Left lung (tissue), 10 donors: Measurements from ENCODE around the gene ARMS2. TPM values are rescaled to one million over a fixed set of nuclear protein-coding genes. Genes with fewer than 3 reads are reported as not detected.
A peak's percentile ranks its signal among the peaks of the same experiment; 100 is the strongest.

Source experiments
- ATAC-seq: fragments of 200-7000 bp; cut with Tn5 transposase; one replicate; pipeline ENCODE4 v1.9.1; 2020; ENCODE audit warnings: moderate library complexity
- DNase-seq, 4 donors: peaks; one replicate each; pipeline ENCODE4 v3.0.0-alpha.2; 2013 to 2020
- H3K27ac ChIP-seq, 2 donors: fragments of 200-600 bp; sonication (generic) in 1 of 2; one replicate each; pipeline versions ENCODE4 v1.5.0 to v1.8.0; 2020 to 2021
- H3K27me3 ChIP-seq, 2 donors: fragments of 200-600 bp; sonication (generic) in 1 of 2; one replicate each; pipeline versions ENCODE4 v1.5.0 to v1.8.0; 2020 to 2021
- H3K36me3 ChIP-seq, 2 donors: fragments of 200-600 bp; sonication (generic) in 1 of 2; one replicate each; pipeline versions ENCODE4 v1.5.0 to v1.8.0; 2020 to 2021
- H3K4me1 ChIP-seq, 2 donors: fragments of 200-600 bp; one replicate each; pipeline ENCODE4 v1.8.0; 2021
- H3K4me3 ChIP-seq, 2 donors: fragments of 200-600 bp; sonication (generic) in 1 of 2; one replicate each; pipeline versions ENCODE4 v1.5.0 to v1.8.0; 2020 to 2021; ENCODE audit warnings: mild to moderate bottlenecking in 1 of 2
- H3K9me3 ChIP-seq, 2 donors: fragments of 200-600 bp; sonication (generic) in 1 of 2; one replicate each; pipeline versions ENCODE4 v1.5.0 to v1.8.0; 2020 to 2021
- intact Hi-C, 2 donors: fragments of 100-400 bp; cut with DNase I; formaldehyde crosslinking; loops; one replicate each; pipeline versions ENCODE4 v1.11.2 to v1.14.2; 2022
- polyA plus RNA-seq, 6 donors: library from polyadenylated mRNA; unstranded; fragments of 120-200 nt; gene quantifications; one replicate each; pipeline ENCODE4 v1.2.1, GENCODE V29; 2013; ENCODE audit not compliant: insufficient read length in 6 of 6
- total RNA-seq, 2 donors: library from RNA; stranded (reverse); fragmentation: NEBNext Ultra II Directional; extraction: Animal tissue kit (Norgen Biotek cat#: 25700); gene quantifications; one replicate each; pipeline ENCODE4 v1.2.1, GENCODE V29; 2021
- TF ChIP-seq, protein P1 (sequence below), 2 donors: fragments of 200-600 bp; sonication (generic) in 1 of 2; IDR thresholded peaks; one replicate each; pipeline versions ENCODE4 v1.5.0 to v1.8.0; 2021; ENCODE audit warnings: antibody characterized with exemption in 2 of 2
- donor health status: DM: no; HTN: yes; CAD: no.
- donor health status: DM: no; HTN: no; CAD: no.

ARMS2 gene
- total and polyA plus RNA-seq, 8 donors, result 0.24 TPM; not detected in 7

DNA sequence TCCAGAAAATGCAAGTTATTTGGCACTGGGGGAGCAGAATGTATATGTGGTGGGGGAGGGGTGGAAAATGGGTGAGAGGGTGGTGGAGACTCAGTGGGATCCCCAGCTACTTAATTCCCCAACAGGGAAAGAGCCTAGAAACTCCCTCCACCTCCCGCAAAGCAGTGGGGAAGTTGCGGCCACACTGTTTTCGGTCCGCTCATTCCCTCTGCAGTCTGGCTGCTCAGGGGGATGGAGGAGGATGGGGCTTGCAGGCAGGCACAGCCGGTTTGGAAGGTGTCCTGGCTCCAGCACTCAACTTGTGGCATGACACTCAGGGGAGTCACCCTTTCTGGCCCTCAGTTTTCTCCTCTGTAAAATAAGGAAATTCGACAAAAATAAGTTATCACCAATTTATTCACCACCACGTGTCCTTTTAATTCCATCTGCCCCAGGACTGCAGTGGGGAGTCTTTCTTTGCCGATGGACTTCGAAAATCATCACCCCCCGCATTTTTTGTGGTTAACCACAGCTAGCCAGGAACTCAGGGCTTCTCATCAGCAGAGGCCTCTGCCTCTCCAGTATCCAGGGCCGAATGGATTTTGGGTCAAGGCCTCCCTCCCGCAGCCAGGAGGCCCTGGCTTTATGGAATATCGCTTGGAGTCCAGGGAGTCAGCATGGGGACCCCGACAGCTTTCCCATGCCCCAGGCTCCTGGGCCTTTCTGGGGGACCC lies 5.3 kb downstream of the ARMS2 start:
- Histone ChIP-seq H3K36me3 (no peaks in the 10 kb centered on the region), H3K27me3 (peaks cover 0 to 76% of the 10 kb centered on the region in 2 donors), H3K4me3 (no peak overlapping the region), H3K4me1 (peaks cover 6 to 21% of the 10 kb centered on the region in 2 donors), H3K27ac (no peak overlapping the region), H3K9me3 (no peaks in the 10 kb centered on the region)
- DNase-seq, result no peak
- no peak for ATAC-seq
- TF ChIP-seq, protein P1, sequence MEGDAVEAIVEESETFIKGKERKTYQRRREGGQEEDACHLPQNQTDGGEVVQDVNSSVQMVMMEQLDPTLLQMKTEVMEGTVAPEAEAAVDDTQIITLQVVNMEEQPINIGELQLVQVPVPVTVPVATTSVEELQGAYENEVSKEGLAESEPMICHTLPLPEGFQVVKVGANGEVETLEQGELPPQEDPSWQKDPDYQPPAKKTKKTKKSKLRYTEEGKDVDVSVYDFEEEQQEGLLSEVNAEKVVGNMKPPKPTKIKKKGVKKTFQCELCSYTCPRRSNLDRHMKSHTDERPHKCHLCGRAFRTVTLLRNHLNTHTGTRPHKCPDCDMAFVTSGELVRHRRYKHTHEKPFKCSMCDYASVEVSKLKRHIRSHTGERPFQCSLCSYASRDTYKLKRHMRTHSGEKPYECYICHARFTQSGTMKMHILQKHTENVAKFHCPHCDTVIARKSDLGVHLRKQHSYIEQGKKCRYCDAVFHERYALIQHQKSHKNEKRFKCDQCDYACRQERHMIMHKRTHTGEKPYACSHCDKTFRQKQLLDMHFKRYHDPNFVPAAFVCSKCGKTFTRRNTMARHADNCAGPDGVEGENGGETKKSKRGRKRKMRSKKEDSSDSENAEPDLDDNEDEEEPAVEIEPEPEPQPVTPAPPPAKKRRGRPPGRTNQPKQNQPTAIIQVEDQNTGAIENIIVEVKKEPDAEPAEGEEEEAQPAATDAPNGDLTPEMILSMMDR (IDR thresholded peaks at IDR 0.05), result no peak
- intact Hi-C loops, result no loop called here

DNA sequence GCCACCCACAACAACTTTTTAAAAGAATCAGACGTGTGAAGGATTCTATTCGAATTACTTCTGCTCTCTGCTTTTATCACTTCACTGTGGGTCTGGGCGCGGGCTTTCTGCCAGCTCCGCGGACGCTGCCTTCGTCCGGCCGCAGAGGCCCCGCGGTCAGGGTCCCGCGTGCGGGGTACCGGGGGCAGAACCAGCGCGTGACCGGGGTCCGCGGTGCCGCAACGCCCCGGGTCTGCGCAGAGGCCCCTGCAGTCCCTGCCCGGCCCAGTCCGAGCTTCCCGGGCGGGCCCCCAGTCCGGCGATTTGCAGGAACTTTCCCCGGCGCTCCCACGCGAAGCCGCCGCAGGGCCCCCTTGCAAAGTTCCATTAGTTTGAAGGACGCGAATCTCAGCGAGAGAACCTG lies 6.4 kb downstream of the ARMS2 start:
- TF ChIP-seq, protein P1 (IDR thresholded peaks at IDR 0.05), result no peak
- Histone ChIP-seq H3K36me3 (no peaks in the 10 kb centered on the region), H3K4me3 (peak overlapping the region; percentile 50 to 65), H3K4me1 (peaks cover 6 to 21% of the 10 kb centered on the region in 2 donors), H3K27ac (peak overlapping the region in 1 of 2 donors; percentile 7), H3K27me3 (peaks cover 0 to 76% of the 10 kb centered on the region in 2 donors), H3K9me3 (no peaks in the 10 kb centered on the region)
- DNase-seq, result peak in 1 of 4 donors; percentile 73
- intact Hi-C loops, result no loop called here
- ATAC-seq, result no peak

DNA sequence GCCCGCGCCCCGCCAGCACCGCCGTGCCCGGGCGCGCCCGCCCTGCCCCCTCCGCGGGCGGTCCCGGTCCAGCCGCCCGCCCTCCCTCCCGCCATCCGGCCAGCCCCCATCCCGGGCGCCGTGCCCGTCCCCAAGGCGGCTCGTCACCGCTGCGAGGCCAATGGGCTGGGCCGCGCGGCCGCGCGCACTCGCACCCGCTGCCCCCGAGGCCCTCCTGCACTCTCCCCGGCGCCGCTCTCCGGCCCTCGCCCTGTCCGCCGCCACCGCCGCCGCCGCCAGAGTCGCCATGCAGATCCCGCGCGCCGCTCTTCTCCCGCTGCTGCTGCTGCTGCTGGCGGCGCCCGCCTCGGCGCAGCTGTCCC lies 6.9 kb downstream of the ARMS2 start, which contains the start of gene HTRA1:
Gene HTRA1 (plus strand): TSS at position 187 of the 362 bp plus-strand sequence. CDS start 100 bp downstream, at position 287.
- DNase-seq (peak; percentile 61 to 90 (median 82)), ATAC-seq (peak; percentile 77)
- TF ChIP-seq, protein P1 (IDR thresholded peaks at IDR 0.05), result no peak
- Histone ChIP-seq H3K27me3 (peaks cover 0 to 76% of the 10 kb centered on the region in 2 donors), H3K9me3 (no peaks in the 10 kb centered on the region), H3K4me3 (peak within 1 kb of the TSS; percentile 55 to 65), H3K36me3 (no peaks in the 10 kb centered on the region), H3K27ac (peak within 1 kb of the TSS; percentile 27 to 41), H3K4me1 (peaks cover 6 to 21% of the 10 kb centered on the region in 2 donors)
- intact Hi-C loops, result no loop called here

DNA sequence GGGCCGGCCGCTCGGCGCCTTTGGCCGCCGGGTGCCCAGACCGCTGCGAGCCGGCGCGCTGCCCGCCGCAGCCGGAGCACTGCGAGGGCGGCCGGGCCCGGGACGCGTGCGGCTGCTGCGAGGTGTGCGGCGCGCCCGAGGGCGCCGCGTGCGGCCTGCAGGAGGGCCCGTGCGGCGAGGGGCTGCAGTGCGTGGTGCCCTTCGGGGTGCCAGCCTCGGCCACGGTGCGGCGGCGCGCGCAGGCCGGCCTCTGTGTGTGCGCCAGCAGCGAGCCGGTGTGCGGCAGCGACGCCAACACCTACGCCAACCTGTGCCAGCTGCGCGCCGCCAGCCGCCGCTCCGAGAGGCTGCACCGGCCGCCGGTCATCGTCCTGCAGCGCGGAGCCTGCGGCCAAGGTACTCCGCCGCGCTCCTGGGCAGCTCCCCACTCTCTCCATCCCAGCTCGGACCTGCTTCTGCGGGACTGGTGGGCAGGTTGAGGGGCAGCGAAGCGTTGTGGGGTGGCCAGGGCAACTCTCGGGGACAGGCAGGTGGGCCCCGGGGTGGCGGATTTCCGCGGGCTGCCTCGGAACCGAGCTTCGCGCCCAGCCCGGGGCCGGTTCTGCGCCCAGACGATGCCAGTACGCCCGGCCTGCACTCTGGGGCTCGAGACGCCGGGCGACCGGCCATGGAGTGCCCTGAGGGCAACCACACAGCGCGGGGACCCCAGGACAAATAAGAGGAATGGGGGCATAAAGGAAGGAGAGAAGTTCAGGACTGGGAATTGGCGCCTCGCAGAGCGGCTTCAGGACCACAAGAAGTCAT lies 7.5 kb downstream of the ARMS2 start:
- Histone ChIP-seq H3K9me3 (no peaks in the 10 kb centered on the region), H3K27ac (peak overlapping the region; percentile 27 to 41), H3K36me3 (no peaks in the 10 kb centered on the region), H3K27me3 (peaks cover 0 to 74% of the 10 kb centered on the region in 2 donors), H3K4me3 (peak overlapping the region; percentile 55 to 65), H3K4me1 (peaks cover 6 to 21% of the 10 kb centered on the region in 2 donors)
- intact Hi-C loops, result no loop called here
- ATAC-seq (peak; percentile 65), DNase-seq (peak in 1 of 4 donors; percentile 85)
- TF ChIP-seq, protein P1 (IDR thresholded peaks at IDR 0.05), result no peak
